Effector CD4-positive, alpha-beta T cell (primary cell): Measurements from ENCODE around the gene POLR3K.
"Not testable (repeated sequence)": the region's sequence is repeated elsewhere in the genome, so short reads cannot be mapped to it uniquely, and the experiment has no call there.

ENCODE experiments used
- DNase-seq: peaks from one replicate; pipeline ENCODE4 v3.0.0-alpha.2; 2020

POLR3K gene

DNA sequence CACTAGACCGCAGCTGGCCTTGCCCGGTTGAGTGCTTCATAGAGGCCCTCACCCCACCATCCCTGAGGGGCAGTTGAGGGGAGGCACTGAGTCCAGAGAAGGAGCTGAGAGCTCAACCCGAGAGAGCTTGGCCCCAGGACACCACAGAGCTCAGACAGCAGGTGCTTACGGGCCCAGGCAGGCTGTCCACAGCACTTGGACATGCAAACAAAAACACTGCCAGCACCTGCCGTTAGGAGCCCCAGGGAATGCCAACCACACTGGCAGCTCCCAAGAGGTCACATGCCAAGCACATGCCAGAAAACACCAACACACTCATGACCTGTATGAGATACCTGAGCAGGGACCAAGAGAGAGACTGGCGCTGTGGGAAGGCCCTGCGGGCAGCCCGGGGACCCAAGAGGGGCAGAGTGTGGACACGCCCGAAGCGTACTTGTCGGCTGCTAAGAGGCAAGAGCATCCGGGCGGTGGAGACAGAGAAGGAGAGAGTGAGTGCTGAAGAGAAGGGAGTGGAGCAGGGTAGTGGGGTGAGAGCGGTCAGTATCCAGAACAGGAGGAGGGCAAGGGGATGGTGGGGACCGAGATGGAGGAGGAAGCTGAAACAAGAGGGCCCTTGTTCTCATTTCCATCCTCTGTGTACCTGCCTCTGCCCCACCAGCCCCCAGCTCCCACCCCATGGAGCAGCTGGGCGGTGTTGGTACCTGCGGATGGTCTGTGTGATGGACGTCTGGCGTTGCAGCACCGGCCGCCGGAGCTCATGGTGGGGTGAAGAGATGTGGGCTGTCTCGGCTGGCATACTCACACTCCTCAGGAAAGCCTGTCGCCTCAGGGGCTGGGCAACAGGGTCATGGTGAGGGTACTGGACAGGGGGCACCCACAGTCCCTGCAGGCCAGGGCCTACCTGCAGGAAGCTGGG is 10.8 kb upstream of the POLR3K start:
- DNase-seq = no peak

DNA sequence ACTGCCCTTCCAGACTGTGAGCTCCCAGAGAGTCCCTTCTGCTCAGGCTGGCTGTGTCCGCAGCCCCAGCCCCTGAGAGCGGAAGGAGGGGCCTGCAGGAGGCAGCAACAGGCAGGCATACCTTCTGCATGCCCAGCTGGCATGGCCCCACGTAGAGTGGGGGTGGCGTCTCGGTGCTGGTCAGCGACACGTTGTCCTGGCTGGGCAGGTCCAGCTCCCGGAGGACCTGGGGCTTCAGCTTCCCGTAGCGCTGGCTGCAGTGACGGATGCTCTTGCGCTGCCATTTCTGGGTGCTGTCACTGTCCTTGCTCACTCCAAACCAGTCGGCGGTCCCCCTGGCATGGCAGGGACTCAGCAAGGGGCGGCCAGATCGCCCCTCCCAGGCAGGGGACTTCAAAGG is 10.1 kb upstream of the POLR3K start:
- DNase-seq = no peak

DNA sequence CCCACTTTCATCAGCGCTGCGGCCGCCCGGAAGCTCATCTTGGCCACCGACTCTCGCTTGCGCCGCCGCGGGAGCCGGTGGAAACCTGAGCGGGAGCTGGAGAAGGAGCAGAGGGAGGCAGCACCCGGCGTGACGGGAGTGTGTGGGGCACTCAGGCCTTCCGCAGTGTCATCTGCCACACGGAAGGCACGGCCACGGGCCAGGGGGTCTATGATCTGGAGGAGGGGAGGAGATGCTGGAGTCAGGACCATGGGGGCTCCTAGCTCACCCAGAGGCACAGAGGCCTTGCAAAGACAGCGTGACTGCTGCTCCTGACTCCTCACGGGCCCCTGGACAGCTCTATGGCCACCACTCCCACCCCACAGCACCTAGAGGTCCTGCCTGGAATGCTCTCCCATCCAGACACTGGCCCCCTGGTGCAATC is 9.6 kb upstream of the POLR3K start:
- no peak for DNase-seq

DNA sequence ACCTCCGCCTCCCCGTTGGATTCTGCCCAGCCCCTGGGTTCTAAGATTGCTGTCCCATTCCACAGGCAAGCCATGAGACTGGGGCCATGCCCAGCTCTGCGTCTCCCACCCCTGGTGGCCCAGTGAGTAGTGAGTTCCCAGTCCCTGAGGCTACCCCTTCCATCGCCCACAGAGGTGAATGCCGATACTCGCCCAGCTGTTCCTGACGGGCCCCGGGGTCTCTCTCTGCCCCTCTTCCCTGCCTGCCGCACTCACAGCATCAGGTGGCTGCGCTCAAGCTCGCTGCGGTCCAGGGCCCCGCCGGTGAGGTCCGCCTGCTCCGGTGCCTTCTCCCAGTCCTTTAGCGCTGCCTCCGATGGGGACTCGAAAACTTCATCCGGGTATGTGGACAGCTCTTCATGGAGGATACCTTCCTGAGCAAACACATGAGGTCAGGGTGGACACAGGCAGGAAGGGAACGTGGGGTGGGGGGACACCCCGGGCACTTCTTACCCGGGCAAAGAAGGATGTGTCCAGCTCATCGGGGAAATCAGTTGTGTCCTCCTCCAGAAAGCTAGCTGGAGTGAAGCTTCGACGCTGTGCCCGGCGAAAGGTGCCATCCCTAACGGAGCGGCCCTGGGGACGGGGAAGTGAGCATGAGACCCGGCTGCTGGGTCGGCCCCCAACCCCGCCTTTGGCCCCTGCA is 9.0 kb upstream of the POLR3K start:
- DNase-seq = no peak

DNA sequence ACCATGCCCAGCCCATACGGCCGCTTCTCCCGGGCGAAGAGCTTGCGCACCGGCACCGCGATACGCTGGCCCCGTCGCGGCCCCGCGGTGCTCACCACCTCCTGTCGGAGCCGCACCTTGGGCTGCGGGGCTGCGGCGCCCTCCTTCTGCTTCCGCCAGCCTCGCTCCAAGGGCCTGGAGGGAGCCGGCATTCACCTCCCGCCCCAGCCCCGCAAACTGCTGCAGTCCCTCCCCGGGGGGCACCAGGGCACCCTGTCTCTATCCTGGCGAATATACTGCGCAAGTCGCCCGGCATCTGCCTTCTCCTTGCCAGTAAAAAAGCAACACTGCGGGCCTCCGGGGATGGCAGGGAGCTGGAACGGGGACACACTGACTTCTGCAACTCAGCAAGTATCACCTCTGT is 8.5 kb upstream of the POLR3K start:
- DNase-seq = no peak

DNA sequence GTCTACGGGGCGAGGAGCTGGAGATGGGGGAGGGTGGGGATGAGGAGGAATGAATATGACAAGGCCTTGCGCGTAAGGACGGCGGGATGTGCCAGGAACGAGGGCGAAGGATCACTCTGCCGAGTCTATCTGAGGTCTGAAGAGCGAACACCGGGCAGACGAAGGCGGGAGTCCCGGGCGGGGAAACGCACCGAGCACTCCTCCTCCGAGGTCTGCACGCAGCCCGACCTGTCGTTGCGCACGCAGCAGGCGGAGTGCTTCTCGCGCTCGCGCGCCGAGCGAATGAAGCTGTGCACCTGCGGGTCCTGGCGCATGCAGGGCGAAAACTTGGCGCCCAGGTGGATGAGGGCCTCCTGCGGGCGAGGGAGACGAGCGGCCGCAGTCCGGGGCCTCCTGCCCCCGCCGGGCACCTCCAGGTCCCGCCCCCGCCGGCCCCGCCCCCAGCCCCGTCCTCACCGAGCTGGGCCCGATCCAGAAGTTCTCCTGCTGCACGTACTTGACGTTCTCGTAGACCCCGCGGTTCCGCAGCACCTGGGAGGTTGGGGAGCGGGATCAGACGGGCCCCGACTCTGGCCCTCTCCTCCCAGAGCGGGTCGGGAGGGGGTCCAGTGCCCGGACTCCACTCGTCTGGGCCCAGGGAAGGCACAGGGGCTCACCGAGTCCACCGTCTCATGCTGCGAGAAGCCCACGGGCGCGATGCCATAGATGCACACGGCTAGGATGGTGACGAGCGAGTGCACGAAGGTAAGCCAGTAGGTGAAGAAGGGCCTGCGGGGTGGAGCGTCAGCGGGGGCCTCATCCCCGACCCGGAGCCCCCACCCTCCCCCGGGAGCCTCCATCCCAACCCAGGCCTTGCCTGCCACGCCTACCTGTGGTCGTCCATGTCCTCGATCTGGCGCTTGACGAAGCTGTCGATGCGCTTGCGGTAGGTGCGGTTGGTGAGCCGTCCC is 7.8 kb upstream of the POLR3K start:
- no peak for DNase-seq

DNA sequence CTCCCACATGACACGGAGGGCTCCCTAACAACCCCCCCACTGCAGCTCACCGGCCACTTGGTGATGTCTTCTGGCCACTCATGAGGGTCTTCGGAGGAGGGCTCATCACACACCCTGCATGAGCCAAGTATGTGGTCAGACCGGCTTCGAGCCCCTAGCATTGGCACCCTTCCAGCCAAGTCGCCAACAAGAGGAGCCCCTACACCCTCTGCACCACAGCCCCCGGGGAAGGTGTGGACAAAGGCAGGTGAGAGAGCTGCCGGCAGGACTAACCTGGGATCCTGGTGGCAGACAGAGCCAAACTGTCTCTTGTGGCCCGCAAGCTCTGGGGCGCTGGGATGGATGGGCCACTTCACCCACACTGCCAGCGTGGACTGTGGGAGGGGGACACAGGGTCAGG is 6.8 kb upstream of the POLR3K start:
- DNase-seq = no peak

DNA sequence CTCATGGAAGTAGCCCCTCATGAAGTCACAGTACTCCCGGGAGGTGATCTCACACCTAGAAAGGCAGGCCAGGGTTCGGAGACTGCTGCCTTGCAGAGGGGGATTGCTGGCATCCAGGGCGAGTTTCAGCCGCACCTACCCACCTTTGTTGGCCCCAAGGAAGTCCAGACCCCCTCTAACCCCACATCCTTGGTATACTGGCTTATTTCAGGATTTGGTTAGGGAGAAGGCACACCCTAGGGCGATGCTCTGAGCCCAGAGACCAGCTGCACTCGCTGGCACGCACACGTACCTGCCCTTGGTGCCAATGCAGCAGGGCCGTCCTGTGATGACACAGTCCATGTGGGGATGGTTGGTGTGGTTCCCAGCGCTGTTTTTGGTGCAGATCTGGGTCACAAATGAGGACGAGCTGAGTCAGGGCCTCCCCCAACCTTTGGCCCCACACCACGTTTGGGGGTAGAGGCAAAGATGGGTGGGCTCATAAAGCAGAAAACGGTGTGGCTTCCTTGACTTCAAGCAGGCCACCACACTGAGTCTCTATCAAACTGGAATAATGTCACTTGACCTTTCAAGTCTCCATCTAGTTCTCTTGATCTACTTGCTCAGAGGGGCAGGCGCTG is 6.1 kb upstream of the POLR3K start:
- DNase-seq = no peak

DNA sequence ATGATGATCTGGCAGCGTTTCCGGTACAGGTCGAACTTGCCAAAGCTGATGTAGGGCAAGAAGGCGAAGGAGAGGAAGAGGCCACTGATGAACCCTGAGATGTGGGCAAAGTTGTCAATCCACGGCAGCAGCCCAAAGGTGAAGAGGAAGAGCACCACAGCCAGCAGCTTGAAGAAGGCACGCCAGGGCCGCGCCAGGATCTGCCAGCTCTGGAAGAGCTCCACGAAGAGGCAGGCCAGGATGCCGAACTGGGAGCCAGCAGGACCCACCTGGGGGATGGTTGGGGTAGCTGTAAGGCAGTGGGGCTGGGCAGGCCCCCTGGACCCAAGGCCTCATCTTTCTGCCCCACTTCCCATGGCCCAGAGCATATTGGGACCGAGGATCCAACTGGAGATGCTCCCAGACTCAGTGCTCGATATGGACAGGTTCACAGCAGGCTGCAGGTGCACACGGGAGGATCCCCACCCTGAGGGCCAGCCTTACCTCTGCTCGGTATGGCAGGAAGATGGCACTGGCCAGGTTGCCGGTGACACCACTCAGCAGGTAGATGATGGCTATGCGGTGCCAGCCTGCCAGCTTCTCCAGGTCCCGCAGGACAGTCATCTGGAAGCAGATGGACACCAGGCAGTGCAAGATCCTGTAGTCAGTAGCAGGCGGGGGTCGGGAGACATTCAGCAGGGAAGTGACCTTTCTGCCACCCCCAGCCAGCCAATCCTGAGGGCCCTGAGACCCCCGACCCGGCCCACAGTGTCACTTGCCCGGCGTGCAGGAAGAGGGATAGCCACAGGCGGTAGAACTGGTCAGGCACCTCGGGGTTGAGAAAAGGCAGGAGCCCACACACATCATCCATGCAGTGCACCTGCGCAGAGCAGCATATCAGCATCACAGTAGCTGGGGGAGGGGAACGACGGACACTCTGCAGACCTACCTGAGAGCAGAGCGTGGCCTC is 5.4 kb upstream of the POLR3K start:
- DNase-seq = no peak

DNA sequence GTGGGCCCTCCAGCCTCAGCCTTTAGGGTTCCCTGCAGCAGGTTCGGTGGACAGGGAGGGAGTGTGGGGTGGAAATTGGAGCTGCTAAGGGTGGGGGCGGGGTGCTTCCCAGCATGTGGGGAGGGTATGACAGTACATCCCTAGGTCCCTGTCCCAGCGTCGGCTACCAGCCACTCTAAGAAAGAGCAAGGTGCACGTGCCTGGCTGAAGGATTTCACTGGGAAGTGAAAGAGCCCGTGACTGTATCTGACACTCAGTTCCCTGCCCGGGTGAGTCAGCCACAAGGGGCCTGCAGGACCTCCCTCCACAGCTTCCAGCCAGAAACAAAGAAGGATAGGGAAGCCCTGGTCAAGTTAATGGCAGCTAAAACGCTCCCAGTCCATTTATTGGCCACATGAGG is 4.3 kb upstream of the POLR3K start:
- DNase-seq = no peak

DNA sequence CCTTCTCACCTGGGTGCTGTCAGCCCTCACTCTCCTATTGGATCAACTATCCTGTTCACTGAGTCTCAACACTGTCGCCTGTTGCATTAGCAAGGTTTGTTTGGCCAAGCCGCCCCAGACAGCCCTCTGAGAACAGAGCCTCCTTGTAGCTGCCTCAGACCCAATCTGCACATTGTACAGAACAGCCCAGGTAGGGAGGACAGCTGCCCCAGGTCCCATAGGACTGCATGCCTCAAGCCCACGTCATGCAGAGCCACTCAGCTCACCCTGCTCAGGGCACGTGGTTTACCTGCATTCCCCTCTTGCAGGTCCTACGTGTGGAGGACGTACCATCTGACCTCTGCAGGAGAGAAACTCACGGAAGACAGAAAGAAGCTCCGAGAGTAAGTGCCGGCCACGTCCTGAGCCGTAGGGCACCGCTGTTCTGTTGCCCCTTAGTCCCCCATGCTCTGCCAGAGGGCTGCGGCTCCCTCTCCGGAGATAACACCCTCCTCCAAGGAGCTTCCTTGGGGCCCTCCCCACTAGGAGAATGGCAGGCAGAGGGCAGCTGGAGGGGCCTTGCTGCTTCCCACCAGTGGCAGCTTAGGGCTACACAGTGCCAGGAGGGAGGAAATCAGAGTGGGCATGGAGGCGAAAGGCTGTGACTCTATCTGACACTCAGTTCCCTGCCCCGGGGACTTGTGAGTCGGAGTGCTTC is 3.0 kb upstream of the POLR3K start:
- no peak for DNase-seq

DNA sequence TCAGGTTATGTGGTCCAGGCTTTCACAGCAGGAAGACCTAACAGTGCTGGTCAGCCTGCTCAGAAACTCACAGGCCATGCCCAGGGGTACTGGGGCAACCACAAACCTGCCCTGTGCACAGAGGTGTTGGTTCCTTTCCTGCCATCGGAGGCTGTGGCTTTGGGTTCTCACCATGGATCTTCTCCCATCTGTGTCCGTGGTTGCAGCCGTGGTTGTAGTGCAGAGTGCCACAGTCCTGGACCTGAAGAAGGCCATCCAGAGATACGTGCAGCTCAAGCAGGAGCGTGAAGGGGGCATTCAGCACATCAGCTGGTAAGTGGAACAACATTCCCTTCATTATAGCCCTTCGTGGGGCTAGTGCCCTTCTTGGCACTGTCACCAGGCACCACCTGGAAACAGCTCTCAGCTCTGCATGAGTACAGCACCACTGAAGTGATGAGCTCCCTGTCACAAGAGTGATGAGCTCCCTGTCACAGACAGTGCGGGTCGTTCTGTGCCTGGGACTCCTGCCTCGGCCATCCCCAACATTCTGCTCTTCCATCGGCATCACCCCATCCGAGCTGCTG is 2.2 kb upstream of the POLR3K start:
- no peak for DNase-seq

DNA sequence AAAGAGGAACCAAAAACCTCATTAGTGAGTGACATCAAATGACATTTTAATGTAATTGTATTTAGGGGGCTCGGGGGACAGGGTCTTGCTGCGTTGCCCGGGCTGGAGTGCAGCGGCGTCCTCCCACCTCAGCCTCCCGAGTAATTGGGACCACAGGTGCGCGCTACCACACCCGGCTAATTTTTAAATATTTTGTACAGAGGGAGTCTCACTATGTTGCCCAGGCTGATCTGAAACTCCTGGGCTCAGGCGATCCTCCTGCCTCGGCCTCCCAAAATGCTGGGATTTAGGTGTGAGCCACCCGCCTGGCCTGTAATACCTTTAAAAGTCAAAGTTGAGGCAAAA is 801 bp upstream of the POLR3K start:
- DNase-seq = no peak

DNA sequence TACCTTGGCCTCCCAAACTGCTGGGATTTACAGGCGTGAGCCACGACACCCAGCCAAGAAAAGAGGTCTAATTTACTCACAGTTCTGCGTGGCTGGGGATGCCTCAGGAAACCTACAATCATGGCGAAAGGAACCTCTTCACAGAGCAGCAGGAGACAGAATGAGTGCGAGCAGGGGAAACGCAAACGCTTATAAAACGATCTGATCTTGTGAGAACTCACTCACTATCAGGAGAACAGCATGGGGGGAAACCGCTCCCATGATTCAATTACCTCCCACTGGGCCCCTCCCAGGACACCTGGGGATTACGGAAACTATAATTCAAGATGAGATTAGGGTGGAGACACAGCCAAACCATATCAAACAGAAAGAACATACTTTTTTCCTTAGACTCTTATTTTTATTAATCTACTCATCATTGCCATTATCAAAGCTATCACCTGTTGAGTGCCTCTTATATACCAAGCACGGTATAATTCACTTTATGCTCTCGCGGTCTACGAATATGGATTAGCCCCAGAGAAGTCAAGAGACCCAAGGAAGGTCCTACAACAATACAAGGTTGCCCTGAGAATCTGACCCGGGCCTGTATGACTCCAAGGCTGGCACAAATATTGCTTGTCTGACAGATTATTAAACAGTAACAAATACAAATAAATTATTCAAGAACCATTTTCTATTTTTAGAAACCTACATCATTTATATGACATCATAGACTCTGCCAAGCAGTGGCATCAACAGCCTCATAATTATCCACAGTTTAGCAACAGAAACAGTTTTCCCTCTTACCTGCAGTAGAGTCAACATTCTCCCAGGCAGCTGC is 2.4 kb downstream of the POLR3K start:
- DNase-seq = no peak

DNA sequence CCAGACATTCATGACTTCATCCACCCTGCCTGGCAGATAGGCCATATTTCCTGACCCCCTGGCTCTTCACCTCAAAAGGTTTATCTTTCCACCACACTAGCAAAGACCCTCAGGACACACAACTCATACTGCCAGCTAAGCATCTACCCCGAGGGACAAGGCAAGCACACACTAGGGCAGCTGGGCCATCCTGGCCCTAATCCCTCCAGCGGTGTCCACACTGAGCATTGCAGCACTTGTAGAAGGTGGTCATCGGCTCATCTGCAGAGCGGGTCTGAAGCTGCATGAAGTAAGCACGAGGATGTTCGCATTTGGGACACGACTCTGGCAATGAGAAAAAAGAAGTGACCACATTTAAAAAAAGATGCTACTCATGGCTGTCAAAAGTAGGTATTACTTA is 6.2 kb downstream of the POLR3K start:
- DNase-seq = no peak

DNA sequence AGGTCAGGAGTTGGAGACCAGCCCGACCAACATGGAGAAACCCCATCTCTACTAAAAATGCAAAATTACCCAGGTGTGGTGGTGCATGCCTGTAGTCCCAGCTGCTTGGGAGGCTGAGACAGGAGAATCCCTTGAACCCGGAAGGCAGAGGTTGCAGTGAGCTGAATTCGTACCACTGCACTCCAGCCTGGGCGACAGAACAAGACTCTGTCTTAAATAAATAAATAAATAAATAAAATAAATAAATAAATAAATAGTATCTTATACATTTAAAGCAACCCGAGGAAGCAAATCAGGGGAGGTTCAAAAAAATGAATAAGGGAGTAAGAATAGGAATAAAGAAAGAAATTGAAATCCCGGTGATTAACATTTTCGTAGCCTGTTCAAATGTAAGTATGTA is 6.9 kb downstream of the POLR3K start:
- DNase-seq = not testable (repeated sequence)

DNA sequence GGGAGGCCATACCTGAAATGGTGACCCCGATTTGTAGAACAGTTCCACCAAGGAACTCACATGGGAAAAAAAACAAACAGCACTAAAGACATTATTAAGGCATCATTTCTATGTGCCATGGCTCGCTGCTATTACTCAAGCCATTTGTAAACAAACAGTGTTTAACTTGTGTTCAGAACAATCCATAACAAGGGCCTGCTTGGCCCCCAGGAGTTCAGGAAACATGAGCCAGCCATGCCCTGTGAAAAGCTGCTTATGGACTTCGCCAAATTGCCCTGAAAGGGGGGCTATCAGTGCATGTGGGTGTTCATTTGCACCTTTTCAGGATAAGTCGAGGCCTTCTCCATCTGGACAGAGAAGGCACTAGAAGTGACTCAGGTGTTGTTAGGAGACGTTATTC is 8.0 kb downstream of the POLR3K start:
- no peak for DNase-seq

DNA sequence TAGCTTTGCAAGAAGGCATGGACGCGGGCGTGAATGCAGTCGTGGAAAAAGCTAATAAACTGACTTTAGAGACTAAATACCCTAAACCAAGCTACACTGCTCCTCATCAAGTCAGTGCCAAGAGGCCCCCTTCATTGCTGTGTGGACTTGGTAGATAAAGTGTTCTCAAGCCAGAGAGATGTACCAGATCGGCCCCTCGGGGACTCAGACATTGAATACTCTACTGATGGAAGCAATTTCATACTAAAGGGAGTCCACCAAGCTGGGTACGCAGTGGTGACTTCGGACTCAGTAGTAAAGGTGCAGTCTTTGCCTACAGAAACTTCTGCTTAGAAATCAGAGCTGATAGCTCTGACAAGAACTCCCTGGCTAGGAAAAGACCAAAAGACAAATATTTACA is 8.8 kb downstream of the POLR3K start:
- DNase-seq = no peak

DNA sequence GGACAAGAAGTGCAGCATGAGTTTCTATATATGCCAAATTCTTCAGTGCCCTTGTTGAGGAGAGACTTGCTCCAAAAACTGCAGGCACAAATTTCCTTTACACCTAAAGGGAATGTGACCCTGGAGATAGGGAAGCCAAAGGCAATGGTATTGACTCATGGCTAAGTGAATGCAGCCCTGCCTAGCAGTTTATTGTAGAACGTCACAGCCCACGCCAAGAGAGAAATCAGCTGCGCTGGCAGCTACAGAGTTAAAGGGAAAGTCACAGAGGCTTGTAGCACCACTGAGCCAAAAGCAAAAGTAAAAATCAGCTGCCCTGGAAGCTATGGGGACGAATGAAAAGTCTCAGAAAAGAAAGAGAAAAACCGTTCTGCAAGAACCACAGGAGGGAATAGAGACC is 10.1 kb downstream of the POLR3K start:
- DNase-seq = no peak

DNA sequence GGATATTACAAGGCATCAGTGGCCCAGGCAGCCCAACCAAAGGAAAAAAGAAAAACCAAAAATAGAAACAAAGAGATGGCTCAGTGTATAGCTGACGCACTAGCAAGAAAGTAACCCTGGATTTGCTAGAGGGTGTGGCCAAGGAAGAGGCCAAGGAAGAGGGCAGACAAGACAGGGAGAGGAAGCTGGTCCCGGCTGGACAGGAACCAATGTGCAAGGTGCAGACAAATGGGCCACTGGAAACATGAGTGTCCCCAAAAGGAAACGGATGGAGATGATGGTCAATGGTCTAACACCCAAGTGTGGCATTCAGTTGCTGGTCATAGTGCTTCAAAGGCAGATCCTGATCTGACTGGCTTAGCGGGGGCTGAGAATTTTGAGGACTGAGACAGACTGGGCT is 10.7 kb downstream of the POLR3K start:
- DNase-seq = no peak
